ENCODE measurements around the gene NPEPPS.

The NPEPPS gene

GRCh38 chr17:47649153-47649971 lies 118.5 kb downstream of the NPEPPS start, which contains the start of gene KPNB1 (continued):
- TF ChIP-seq ZNF747 (tag by site-specific recombination; IDR thresholded peaks at IDR 0.05) (no peak), PATZ1 (tag by site-specific recombination; IDR thresholded peaks at IDR 0.05) (peak; percentile 96), ZNF2 (tag by site-specific recombination; IDR thresholded peaks at IDR 0.05) (peak; percentile 80), ZNF280D (tag by site-specific recombination; IDR thresholded peaks at IDR 0.05) (peak; percentile 76; the same call in 1 of the 2 replicates), ZNF174 (tag by site-specific recombination; IDR thresholded peaks at IDR 0.05) (no peak), PRDM4 (tag by site-specific recombination; IDR thresholded peaks at IDR 0.05) (peak; percentile 83), ZFP3 (tag by site-specific recombination; IDR thresholded peaks at IDR 0.05; ENCODE audit: low read depth) (no peak), ZNF146 (tag by site-specific recombination; IDR thresholded peaks at IDR 0.05) (peak; percentile 92), BCL6B (tag by site-specific recombination; IDR thresholded peaks at IDR 0.05) (no peak), TCF7L2 (IDR thresholded peaks at IDR 0.05; ENCODE audit: borderline replicate concordance, low read depth, low read length) (no peak), SP3 (tag by site-specific recombination; IDR thresholded peaks at IDR 0.05) (peak; percentile 99), ZNF362 (tag by site-specific recombination; IDR thresholded peaks at IDR 0.05) (no peak), SCRT2 (tag by site-specific recombination; IDR thresholded peaks at IDR 0.05) (peak; percentile 64), ZNF776 (tag by site-specific recombination; IDR thresholded peaks at IDR 0.05; ENCODE audit: borderline replicate concordance) (no peak), KLF1 (tag by site-specific recombination; IDR thresholded peaks at IDR 0.05) (peak; percentile 87), ZNF555 (tag by site-specific recombination; conservative IDR thresholded peaks at IDR 0.05) (no peak), ZNF175 (tag by site-specific recombination; IDR thresholded peaks at IDR 0.05) (no peak), ZNF571 (tag by site-specific recombination; IDR thresholded peaks at IDR 0.05) (no peak), PBX3 (CRISPR knock-in tag; IDR thresholded peaks at IDR 0.05) (peak; percentile 87), ZBTB44 (tag by site-specific recombination; IDR thresholded peaks at IDR 0.05) (no peak), ZNF777 (tag by site-specific recombination; IDR thresholded peaks at IDR 0.05; ENCODE audit: borderline replicate concordance) (no peak), ZNF677 (tag by site-specific recombination; IDR thresholded peaks at IDR 0.05) (no peak), OSR2 (tag by site-specific recombination; IDR thresholded peaks at IDR 0.05) (peak; percentile 46; the same call in 1 of the 2 replicates), ZNF704 (tag by site-specific recombination; IDR thresholded peaks at IDR 0.05) (no peak), BCL11B (tag by site-specific recombination; IDR thresholded peaks at IDR 0.05; ENCODE audit: low read depth) (peak; percentile 99)

All from HEK293 (cell line).